ENCODE results near the gene RIGI. TPM values are rescaled to one million over a fixed set of nuclear protein-coding genes. Genes with fewer than 3 reads are reported as not detected.
A peak's percentile ranks its signal among the peaks of the same experiment; 100 is the strongest.

RIGI gene
- total and polyA plus RNA-seq, 2 of the 13 experiments (the other 11 are each of a cell fraction or from before 2014, with no cell fraction given): 3.0 to 8.2 TPM

GRCh38 chr9:32552172-32552872, 26.3 kb upstream of the RIGI start, which contains the start of the genes SMIM27 and TOPORS (continued):
- peak; percentile 70 for TF ChIP-seq ARID5B (CRISPR knock-in tag; IDR thresholded peaks at IDR 0.05)
- TF ChIP-seq FOXJ3 (CRISPR knock-in tag; IDR thresholded peaks at IDR 0.05; ENCODE audit: borderline replicate concordance): no peak
- TF ChIP-seq, protein P1, sequence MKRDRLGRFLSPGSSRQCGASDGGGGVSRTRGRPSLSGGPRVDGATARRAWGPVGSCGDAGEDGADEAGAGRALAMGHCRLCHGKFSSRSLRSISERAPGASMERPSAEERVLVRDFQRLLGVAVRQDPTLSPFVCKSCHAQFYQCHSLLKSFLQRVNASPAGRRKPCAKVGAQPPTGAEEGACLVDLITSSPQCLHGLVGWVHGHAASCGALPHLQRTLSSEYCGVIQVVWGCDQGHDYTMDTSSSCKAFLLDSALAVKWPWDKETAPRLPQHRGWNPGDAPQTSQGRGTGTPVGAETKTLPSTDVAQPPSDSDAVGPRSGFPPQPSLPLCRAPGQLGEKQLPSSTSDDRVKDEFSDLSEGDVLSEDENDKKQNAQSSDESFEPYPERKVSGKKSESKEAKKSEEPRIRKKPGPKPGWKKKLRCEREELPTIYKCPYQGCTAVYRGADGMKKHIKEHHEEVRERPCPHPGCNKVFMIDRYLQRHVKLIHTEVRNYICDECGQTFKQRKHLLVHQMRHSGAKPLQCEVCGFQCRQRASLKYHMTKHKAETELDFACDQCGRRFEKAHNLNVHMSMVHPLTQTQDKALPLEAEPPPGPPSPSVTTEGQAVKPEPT (CRISPR knock-in tag; IDR thresholded peaks at IDR 0.05; ENCODE audit: low read depth): peak; percentile 93; the same call in 1 of the 2 replicates
- TF ChIP-seq, protein P2, sequence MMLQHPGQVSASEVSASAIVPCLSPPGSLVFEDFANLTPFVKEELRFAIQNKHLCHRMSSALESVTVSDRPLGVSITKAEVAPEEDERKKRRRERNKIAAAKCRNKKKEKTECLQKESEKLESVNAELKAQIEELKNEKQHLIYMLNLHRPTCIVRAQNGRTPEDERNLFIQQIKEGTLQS (CRISPR knock-in tag; IDR thresholded peaks at IDR 0.05): 0 out of 2 replicates have a peak, but pooled peaks have one; percentile 20
- TF ChIP-seq ZNF788 (CRISPR knock-in tag; IDR thresholded peaks at IDR 0.05; ENCODE audit: borderline replicate concordance): peak; percentile 21; the same call in 1 of the 2 replicates
- peak; percentile 63; the same call in 1 of the 2 replicates for TF ChIP-seq CBFB (CRISPR knock-in tag; IDR thresholded peaks at IDR 0.05)
- no peak for TF ChIP-seq RBM22 (optimal IDR thresholded peaks at IDR 0.05; ENCODE audit: low read length)
- peak; percentile 84 for TF ChIP-seq ZBTB7B (CRISPR knock-in tag; IDR thresholded peaks at IDR 0.05)
- no peak for TF ChIP-seq HMGA1 (CRISPR knock-in tag; conservative IDR thresholded peaks at IDR 0.05)
- TF ChIP-seq, protein P3, sequence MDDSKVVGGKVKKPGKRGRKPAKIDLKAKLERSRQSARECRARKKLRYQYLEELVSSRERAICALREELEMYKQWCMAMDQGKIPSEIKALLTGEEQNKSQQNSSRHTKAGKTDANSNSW (CRISPR knock-in tag; IDR thresholded peaks at IDR 0.05; ENCODE audit: borderline replicate concordance): no peak
- TF ChIP-seq CREB3 (CRISPR knock-in tag; IDR thresholded peaks at IDR 0.05): no peak
- TF ChIP-seq MTA1 (CRISPR knock-in tag; IDR thresholded peaks at IDR 0.05; ENCODE audit: borderline replicate concordance): no peak
- TF ChIP-seq, protein P4, sequence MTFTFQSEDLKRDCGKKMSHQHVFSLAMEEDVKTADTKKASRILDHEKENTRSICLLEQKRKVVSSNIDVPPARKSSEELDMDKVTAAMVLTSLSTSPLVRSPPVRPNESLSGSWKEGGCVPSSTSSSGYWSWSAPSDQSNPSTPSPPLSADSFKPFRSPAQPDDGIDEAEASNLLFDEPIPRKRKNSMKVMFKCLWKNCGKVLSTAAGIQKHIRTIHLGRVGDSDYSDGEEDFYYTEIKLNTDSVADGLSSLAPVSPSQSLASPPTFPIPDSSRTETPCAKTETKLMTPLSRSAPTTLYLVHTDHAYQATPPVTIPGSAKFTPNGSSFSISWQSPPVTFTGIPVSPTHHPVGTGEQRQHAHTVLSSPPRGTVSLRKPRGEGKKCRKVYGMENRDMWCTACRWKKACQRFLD (CRISPR knock-in tag; IDR thresholded peaks at IDR 0.05; ENCODE audit: borderline replicate concordance): no peak; the same call in 1 of the 2 replicates
- TF ChIP-seq ZNF414 (CRISPR knock-in tag; IDR thresholded peaks at IDR 0.05): no peak; the same call in 1 of the 2 replicates
- no peak for TF ChIP-seq MATR3 (CRISPR knock-in tag; IDR thresholded peaks at IDR 0.05)
- no peak for TF ChIP-seq JUNB (CRISPR knock-in tag; IDR thresholded peaks at IDR 0.05; ENCODE audit: borderline replicate concordance)
- TF ChIP-seq MTF2 (CRISPR knock-in tag; IDR thresholded peaks at IDR 0.05; ENCODE audit: borderline replicate concordance): no peak
- TF ChIP-seq REL (CRISPR knock-in tag; conservative IDR thresholded peaks at IDR 0.05): peak; percentile 60; the same call in 1 of the 2 replicates
- TF ChIP-seq RBM39 (IDR thresholded peaks at IDR 0.05; ENCODE audit: low read depth, low read length, poor library complexity, severe bottlenecking): peak; percentile 92

Data from HepG2 (cell line).